ENCODE data around the gene ULK4.

- TF ChIP-seq POLR2A (IDR thresholded peaks at IDR 0.05) (no peak), CTCF (IDR thresholded peaks at IDR 0.05) (no peak)
These were observed 714.6 kb downstream of the ULK4 start for GRCh38 chr3:41247055-41248004.
